ENCODE results near the gene FBH1. TPM values are rescaled to one million over a fixed set of nuclear protein-coding genes. Genes with fewer than 3 reads are reported as not detected.

FBH1 gene
- total and polyA plus RNA-seq, 9 of the 15 experiments (the other 6 are each of a cell fraction or from before 2014, with no cell fraction given): 13.4 to 108 (median 77.8) TPM

GRCh38 chr10:5891009-5891408, 966 bp downstream of the FBH1 start (continued):
- TF ChIP-seq SP1 (CRISPR knock-in tag; IDR thresholded peaks at IDR 0.05): 0 out of 2 replicates have a peak, but pooled peaks have one; percentile 25
- no peak for TF ChIP-seq BRF2 (IDR thresholded peaks at IDR 0.05; ENCODE audit: borderline replicate concordance, insufficient read depth, insufficient read length)
- no peak for TF ChIP-seq HEY1 (CRISPR knock-in tag; IDR thresholded peaks at IDR 0.05; ENCODE audit: borderline replicate concordance)
- TF ChIP-seq SMARCB1 (IDR thresholded peaks at IDR 0.05; ENCODE audit: insufficient read length, low read depth): no peak
- TF ChIP-seq PHF8 (IDR thresholded peaks at IDR 0.05; ENCODE audit: borderline replicate concordance, low read length): no peak
- no peak for TF ChIP-seq TSHZ1 (CRISPR knock-in tag; IDR thresholded peaks at IDR 0.05)
- no peak for TF ChIP-seq HOXB6 (CRISPR knock-in tag; IDR thresholded peaks at IDR 0.05; ENCODE audit: borderline replicate concordance)
- no peak for TF ChIP-seq SLC30A9 (CRISPR knock-in tag; IDR thresholded peaks at IDR 0.05)
- TF ChIP-seq PURB (CRISPR knock-in tag; IDR thresholded peaks at IDR 0.05; ENCODE audit: low read depth): no peak
- TF ChIP-seq USF1 (CRISPR knock-in tag; IDR thresholded peaks at IDR 0.05): no peak
- TF ChIP-seq HIVEP1 (CRISPR knock-in tag; IDR thresholded peaks at IDR 0.05): no peak
- no peak for TF ChIP-seq BDP1 (IDR thresholded peaks at IDR 0.05; ENCODE audit: insufficient read depth, insufficient read length)
- no peak for TF ChIP-seq ZNF512 (tag; IDR thresholded peaks at IDR 0.05)
- peak; percentile 22; the same call in 1 of the 2 replicates for TF ChIP-seq CTBP1 (IDR thresholded peaks at IDR 0.05; ENCODE audit: borderline replicate concordance)
- TF ChIP-seq MTA3 (IDR thresholded peaks at IDR 0.05; ENCODE audit: borderline replicate concordance): 0 out of 2 replicates have a peak, but pooled peaks have one; percentile 20
- TF ChIP-seq TAL1 (IDR thresholded peaks at IDR 0.05): 0 out of 2 replicates have a peak, but pooled peaks have one; percentile 4
- 0 out of 4 replicates have a peak, but pooled peaks of 1 of the 2 experiments have one; percentile 41 for TF ChIP-seq RCOR1 (IDR thresholded peaks at IDR 0.05; ENCODE audit: borderline replicate concordance in 1 of 2, low read depth in 2 of 2, low read length in 2 of 2)
- no peak for TF ChIP-seq SRSF7 (optimal IDR thresholded peaks at IDR 0.05; ENCODE audit: low read depth, low read length)
- TF ChIP-seq CAMTA2 (CRISPR knock-in tag; conservative IDR thresholded peaks at IDR 0.05): no peak
- peak; percentile 58; the same call in 1 of the 2 replicates for TF ChIP-seq HDGF (IDR thresholded peaks at IDR 0.05)
- TF ChIP-seq ZBTB43 (CRISPR knock-in tag; IDR thresholded peaks at IDR 0.05): no peak
- TF ChIP-seq ZNF232 (CRISPR knock-in tag; IDR thresholded peaks at IDR 0.05): no peak

All from K562 (cell line).